K562 (cell line): Measurements from ENCODE around the gene IL3RA. TPM values are rescaled to one million over a fixed set of nuclear protein-coding genes. Genes with fewer than 3 reads are reported as not detected.
"Not testable (repeated sequence)": the region's sequence is repeated elsewhere in the genome, so short reads cannot be mapped to it uniquely, and the experiment has no call there.

Experiments
- ATAC-seq: fragments of 200-7000 bp; cut with Tn5 transposase; 3 replicates; pipeline ENCODE4 v1.9.1; 2020; ENCODE audit warnings: moderate library complexity
- BruUV-seq: library from RNA; stranded (reverse); fragments of 400-500 nt; replicated peaks from 2 replicates; lab custom pipeline; 2021; lab: Mats Ljungman, UMichigan
- CTCF ChIA-PET: fragments of 300-600 bp; formaldehyde crosslinking; extraction: SDS; loops from one replicate; lab custom pipeline; 2021; ENCODE audit warnings: low intra/inter-chr PET ratio; lab: Yijun Ruan, JAX
- POLR2A ChIA-PET: fragments of 300-600, 350-650 bp; sonication (Branson Sonifier 250); formaldehyde crosslinking; extraction: SDS; loops from one replicate; lab custom pipeline; 2021; ENCODE audit warnings: antibody characterized with exemption, inconsistent platforms; lab: Yijun Ruan, JAX
- DNase-seq, 4 experiments: peaks; one replicate each; pipeline versions ENCODE4 v3.0.0 to v3.0.0-alpha.2; 2011 to 2018; ENCODE audit warnings: low spot score in 3 of 4, mixed read lengths in 3 of 4; ENCODE audit errors: extremely low read depth in 1 of 4
- FAIRE-seq: peaks from 2 replicates; lab custom pipeline; 2011; peaks lifted over from hg19 to GRCh38; lab: Jason Lieb, UNC
- H2AFZ ChIP-seq: 2 replicates; pipeline ENCODE4 v1.6.0; 2011; ENCODE audit warnings: low read depth, low read length, control low read depth, inconsistent platforms
- H3K27ac ChIP-seq: fragments of 200-600 bp; 3 replicates; pipeline ENCODE4 v1.8.0; 2011; ENCODE audit warnings: low read depth, mild to moderate bottlenecking, control low read depth, inconsistent platforms, low read length, moderate library complexity, mixed read lengths; ENCODE audit errors: extremely low read depth
- H3K27me3 ChIP-seq, 2 experiments: fragments of 300-600 bp in 1 of 2; 2 replicates in 1 of 2; 3 replicates in 1 of 2; pipeline versions ENCODE4 v1.6.0 to v1.8.0; 2011; ENCODE audit warnings: inconsistent platforms in 2 of 2, low read length in 2 of 2, mild to moderate bottlenecking in 1 of 2, mixed read lengths in 1 of 2, moderate library complexity in 1 of 2; ENCODE audit not compliant: control insufficient read depth in 2 of 2, insufficient read depth in 2 of 2
- H3K36me3 ChIP-seq: fragments of 300-600 bp; 3 replicates; pipeline ENCODE4 v1.8.0; 2011; ENCODE audit warnings: mild to moderate bottlenecking, low read length, inconsistent platforms; ENCODE audit not compliant: control insufficient read depth, insufficient read depth
- H3K4me1 ChIP-seq, 2 experiments: fragments of 200-600 bp in 1 of 2; replicated peaks in 1 of 2; 2 replicates in 1 of 2; 3 replicates in 1 of 2; pipeline versions ENCODE4 v1.5.1 to v1.8.0; 2011; ENCODE audit warnings: inconsistent platforms in 2 of 2, low read length in 2 of 2, mild to moderate bottlenecking in 1 of 2, mixed read lengths in 1 of 2, moderate library complexity in 1 of 2; ENCODE audit not compliant: control insufficient read depth in 2 of 2, insufficient read depth in 2 of 2
- H3K4me2 ChIP-seq: 2 replicates; pipeline ENCODE4 v1.6.1; 2011; ENCODE audit warnings: low read length, control low read depth, inconsistent platforms, mixed read lengths; ENCODE audit not compliant: insufficient read depth
- H3K4me3 ChIP-seq: fragments of 200-600 bp; sonication (generic), shearing (Covaris generic); 2 replicates; pipeline ENCODE4 v1.5.1; 2016; ENCODE audit warnings: control low read depth, inconsistent platforms
- H3K79me2 ChIP-seq: fragments of 200-600 bp; 3 replicates; pipeline ENCODE4 v1.8.0; 2011; ENCODE audit warnings: low read length, inconsistent platforms; ENCODE audit not compliant: control insufficient read depth, insufficient read depth
- H3K9ac ChIP-seq, 2 experiments: 2 replicates each; pipeline versions ENCODE4 v1.6.0 to v1.6.1; 2011; ENCODE audit warnings: low read depth in 2 of 2, low read length in 2 of 2, control low read depth in 1 of 2, inconsistent platforms in 1 of 2, mild to moderate bottlenecking in 1 of 2, mixed read lengths in 1 of 2; ENCODE audit not compliant: insufficient read depth in 1 of 2
- H3K9me1 ChIP-seq: one replicate; pipeline ENCODE4 v1.6.0; 2011; ENCODE audit warnings: inconsistent platforms, mild to moderate bottlenecking, low read length, moderate library complexity; ENCODE audit not compliant: control insufficient read depth, insufficient read depth
- H3K9me3 ChIP-seq: replicated peaks from 2 replicates; pipeline ENCODE4 v1.5.1; 2011; ENCODE audit warnings: low read depth, low read length, inconsistent platforms; ENCODE audit not compliant: control insufficient read depth, insufficient read depth
- H4K20me1 ChIP-seq: replicated peaks from 2 replicates; pipeline ENCODE4 v1.6.1; 2011; ENCODE audit warnings: low read length, inconsistent platforms, mixed read lengths; ENCODE audit not compliant: control insufficient read depth, insufficient read depth
- WGBS: fragments of 100-300 bp; shearing (Covaris generic); methylation state at CpG from one replicate; pipeline ENCODE4 v1.1.6; 2016; ENCODE audit warnings: low coverage, mixed read lengths; ENCODE audit not compliant: insufficient coverage; ENCODE audit errors: missing lambda C conversion rate; 5-methylcytosine and 5-hydroxymethylcytosine counted together
- in situ Hi-C: fragments of 300-500 bp; cut with MboI; formaldehyde crosslinking; loops from 4 replicates; pipeline ENCODE4 v1.15.0; 2018; ENCODE audit warnings: inconsistent platforms, mixed read lengths
- intact Hi-C: fragments of 100-400 bp; cut with micrococcal nuclease; formaldehyde crosslinking; loops from 2 replicates; pipeline ENCODE4 v1.14.2; 2022
- polyA plus RNA-seq, 8 experiments: library from polyadenylated mRNA; depleted of rRNA in 4 of 8; stranded (reverse) in 5 of 8; unstranded in 3 of 8; fragments of >200 nt; fragmentation: Nextera tagmentation in 2 of 8; fragmentation: Illumina TruSeq in 1 of 8; extraction: Ambion mirVana in 2 of 8; extraction: Trizol in 1 of 8; gene quantifications; 2 replicates each; pipeline versions ENCODE4 v1.2.1 to v1.2.3, GENCODE V29; 2011 to 2014; ENCODE audit warnings: inconsistent platforms in 1 of 8, missing spikeins in 1 of 8
- total RNA-seq, 7 experiments: library from RNA; depleted of rRNA in 6 of 7; stranded (reverse); fragments of >200 nt in 6 of 7; fragmentation: Illumina TruSeq in 2 of 7; extraction: Trizol in 2 of 7; gene quantifications; 2 replicates each; pipeline versions ENCODE4 v1.2.1 to v1.2.3, GENCODE V29; 2011 to 2021; ENCODE audit warnings: low replicate concordance in 1 of 7
- TF ChIP-seq, protein P1 (sequence below): fragments of 150-350 bp; IDR thresholded peaks from 2 replicates; pipeline ENCODE4 v1.6.1; 2014; ENCODE audit warnings: low read depth, mild to moderate bottlenecking, low read length, borderline replicate concordance

IL3RA gene
- total and polyA plus RNA-seq, 9 of the 15 experiments (the other 6 are each of a cell fraction or from before 2014, with no cell fraction given): not detected

DNA sequence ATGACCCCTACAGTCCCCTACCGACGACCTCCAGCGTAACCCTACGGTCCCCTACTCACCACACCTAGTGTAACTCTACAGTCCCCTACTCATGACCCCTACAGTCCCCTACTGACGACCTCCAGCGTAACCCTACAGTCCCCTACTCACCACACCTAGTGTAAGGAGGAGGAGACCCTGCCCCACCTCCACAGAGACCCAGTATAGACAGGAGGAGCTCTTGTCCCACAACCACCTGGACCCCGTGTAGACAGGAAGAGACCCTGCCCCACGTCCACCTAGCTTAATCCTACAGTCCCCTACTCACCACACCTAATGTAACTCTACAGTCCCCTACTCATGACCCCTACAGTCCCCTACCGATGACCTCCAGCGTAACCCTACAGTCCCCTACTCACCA is 41.0 kb upstream of the IL3RA start (continued):
- TF ChIP-seq, protein P1, sequence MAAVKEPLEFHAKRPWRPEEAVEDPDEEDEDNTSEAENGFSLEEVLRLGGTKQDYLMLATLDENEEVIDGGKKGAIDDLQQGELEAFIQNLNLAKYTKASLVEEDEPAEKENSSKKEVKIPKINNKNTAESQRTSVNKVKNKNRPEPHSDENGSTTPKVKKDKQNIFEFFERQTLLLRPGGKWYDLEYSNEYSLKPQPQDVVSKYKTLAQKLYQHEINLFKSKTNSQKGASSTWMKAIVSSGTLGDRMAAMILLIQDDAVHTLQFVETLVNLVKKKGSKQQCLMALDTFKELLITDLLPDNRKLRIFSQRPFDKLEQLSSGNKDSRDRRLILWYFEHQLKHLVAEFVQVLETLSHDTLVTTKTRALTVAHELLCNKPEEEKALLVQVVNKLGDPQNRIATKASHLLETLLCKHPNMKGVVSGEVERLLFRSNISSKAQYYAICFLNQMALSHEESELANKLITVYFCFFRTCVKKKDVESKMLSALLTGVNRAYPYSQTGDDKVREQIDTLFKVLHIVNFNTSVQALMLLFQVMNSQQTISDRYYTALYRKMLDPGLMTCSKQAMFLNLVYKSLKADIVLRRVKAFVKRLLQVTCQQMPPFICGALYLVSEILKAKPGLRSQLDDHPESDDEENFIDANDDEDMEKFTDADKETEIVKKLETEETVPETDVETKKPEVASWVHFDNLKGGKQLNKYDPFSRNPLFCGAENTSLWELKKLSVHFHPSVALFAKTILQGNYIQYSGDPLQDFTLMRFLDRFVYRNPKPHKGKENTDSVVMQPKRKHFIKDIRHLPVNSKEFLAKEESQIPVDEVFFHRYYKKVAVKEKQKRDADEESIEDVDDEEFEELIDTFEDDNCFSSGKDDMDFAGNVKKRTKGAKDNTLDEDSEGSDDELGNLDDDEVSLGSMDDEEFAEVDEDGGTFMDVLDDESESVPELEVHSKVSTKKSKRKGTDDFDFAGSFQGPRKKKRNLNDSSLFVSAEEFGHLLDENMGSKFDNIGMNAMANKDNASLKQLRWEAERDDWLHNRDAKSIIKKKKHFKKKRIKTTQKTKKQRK: no peak

- H3K9me1 ChIP-seq, H3K79me2 ChIP-seq, H4K20me1 ChIP-seq, H3K9me3 ChIP-seq, H3K4me2 ChIP-seq, DNase-seq, H3K9ac ChIP-seq, FAIRE-seq, intact Hi-C loops, BruUV-seq, H3K27me3 ChIP-seq, CTCF ChIA-PET, H2AFZ ChIP-seq, H3K4me1 ChIP-seq, H3K4me3 ChIP-seq, in situ Hi-C loops, POLR2A ChIA-PET, H3K36me3 ChIP-seq, H3K27ac ChIP-seq, ATAC-seq: not testable (repeated sequence)
- WGBS: 9% methylated on average over 5 of the region's 8 CpGs
Observed at GRCh38 chrX:1297591-1297990, 39.0 kb upstream of the IL3RA start.
